Keratinocyte (primary cell): ENCODE results near the gene TNS1. TPM values are rescaled to one million over a fixed set of nuclear protein-coding genes. Genes with fewer than 3 reads are reported as not detected.

Experiments used
- DNase-seq: peaks from one replicate; pipeline ENCODE4 v3.0.0-alpha.2; 2011; ENCODE audit warnings: low read depth, missing footprints, low spot score
- FAIRE-seq: peaks from 2 replicates; lab custom pipeline; 2011; peaks lifted over from hg19 to GRCh38; lab: Jason Lieb, UNC
- H2AFZ ChIP-seq: 2 replicates; pipeline ENCODE4 v1.6.0; 2012; ENCODE audit warnings: low read length, control low read depth, inconsistent platforms; ENCODE audit not compliant: control insufficient read depth
- H3K27ac ChIP-seq: 2 replicates; pipeline ENCODE4 v1.5.1; 2011; ENCODE audit warnings: low read length; ENCODE audit not compliant: control insufficient read depth, insufficient read depth
- H3K27me3 ChIP-seq: 3 replicates; pipeline ENCODE4 v1.6.0; 2011; ENCODE audit warnings: low read length; ENCODE audit not compliant: control insufficient read depth, insufficient read depth; ENCODE audit errors: extremely low read depth
- H3K36me3 ChIP-seq, 2 experiments: 2 replicates in 1 of 2; 3 replicates in 1 of 2; pipeline ENCODE4 v1.5.1; 2011; ENCODE audit warnings: low read length in 2 of 2, mild to moderate bottlenecking in 1 of 2; ENCODE audit not compliant: control insufficient read depth in 2 of 2, insufficient read depth in 2 of 2; ENCODE audit errors: extremely low read depth in 1 of 2
- H3K4me1 ChIP-seq: 3 replicates; pipeline ENCODE4 v1.5.1; 2011; ENCODE audit warnings: low read length; ENCODE audit not compliant: control insufficient read depth, insufficient read depth; ENCODE audit errors: extremely low read depth
- H3K4me2 ChIP-seq: 3 replicates; pipeline ENCODE4 v1.6.0; 2011; ENCODE audit warnings: low read depth, low read length; ENCODE audit not compliant: control insufficient read depth, insufficient read depth; ENCODE audit errors: extremely low read depth
- H3K4me3 ChIP-seq, 3 experiments: fragments of 200-600 bp in 1 of 3; sonication (generic) in 1 of 3; 2 replicates in 2 of 3; 3 replicates in 1 of 3; pipeline ENCODE4 v1.5.1; 2011 to 2016; ENCODE audit warnings: low read length in 3 of 3, mild to moderate bottlenecking in 3 of 3, control low read depth in 2 of 3, inconsistent platforms in 1 of 3, low read depth in 1 of 3, mixed read lengths in 1 of 3, mixed run types in 1 of 3, moderate library complexity in 1 of 3; ENCODE audit not compliant: control insufficient read depth in 2 of 3, insufficient read depth in 2 of 3; ENCODE audit errors: extremely low read depth in 1 of 3
- H3K79me2 ChIP-seq: 2 replicates; pipeline ENCODE4 v1.6.0; 2012; ENCODE audit warnings: low read length; ENCODE audit not compliant: control insufficient read depth, insufficient read depth
- H3K9ac ChIP-seq: 3 replicates; pipeline ENCODE4 v1.6.0; 2011; ENCODE audit warnings: low read length; ENCODE audit not compliant: control insufficient read depth, insufficient read depth; ENCODE audit errors: extremely low read depth
- H3K9me1 ChIP-seq: 3 replicates; pipeline ENCODE4 v1.6.0; 2011; ENCODE audit warnings: low read length; ENCODE audit not compliant: control insufficient read depth, insufficient read depth; ENCODE audit errors: extremely low read depth
- H3K9me3 ChIP-seq: 2 replicates; pipeline ENCODE4 v1.5.1; 2012; ENCODE audit warnings: low read depth, low read length; ENCODE audit not compliant: control insufficient read depth
- H4K20me1 ChIP-seq: 3 replicates; pipeline ENCODE4 v1.6.0; 2011; ENCODE audit warnings: low read length; ENCODE audit not compliant: control insufficient read depth, insufficient read depth; ENCODE audit errors: extremely low read depth
- EZH2 ChIP-seq: IDR thresholded peaks from one replicate; pipeline ENCODE4 v1.6.1; 2012; ENCODE audit warnings: inconsistent platforms, mild to moderate bottlenecking, low read length, moderate library complexity
- dilution Hi-C: fragments of 300-500 bp; cut with MboI; formaldehyde crosslinking; loops from one replicate; pipeline ENCODE4 v1.7.0; 2020; ENCODE audit warnings: low sequenced_read_pairs; ENCODE audit not compliant: extremely low pct_ligation_motif_present
- polyA plus RNA-seq, 5 experiments: library from polyadenylated mRNA; depleted of rRNA in 3 of 5; stranded (reverse) in 3 of 5; stranded (forward) in 1 of 5; unstranded in 1 of 5; fragments of >200 nt; gene quantifications; 1 replicate in 1 of 5; 2 replicates in 3 of 5; 3 replicates in 1 of 5; pipeline versions ENCODE4 v1.2.1 to v1.2.3, GENCODE V29; 2011 to 2012; ENCODE audit warnings: missing spikeins in 2 of 5, low read depth in 1 of 5, low replicate concordance in 1 of 5
- TF ChIP-seq, protein P1 (sequence below), 3 experiments: IDR thresholded peaks in 1 of 3; conservative IDR thresholded peaks in 1 of 3; optimal IDR thresholded peaks in 1 of 3; 2 replicates in 2 of 3; 3 replicates in 1 of 3; pipeline versions ENCODE3 to v1.5.1; 2011; ENCODE audit warnings: low read length in 3 of 3, mild to moderate bottlenecking in 3 of 3, moderate library complexity in 2 of 3, control low read depth in 1 of 3, inconsistent platforms in 1 of 3; ENCODE audit not compliant: insufficient read depth in 2 of 3; ENCODE audit errors: extremely low read depth in 1 of 3

Gene TNS1
- polyA plus RNA-seq, 1 donor (not counting 4 experiments of a cell fraction or from before 2014, with no cell fraction given) = 2.5 TPM

DNA sequence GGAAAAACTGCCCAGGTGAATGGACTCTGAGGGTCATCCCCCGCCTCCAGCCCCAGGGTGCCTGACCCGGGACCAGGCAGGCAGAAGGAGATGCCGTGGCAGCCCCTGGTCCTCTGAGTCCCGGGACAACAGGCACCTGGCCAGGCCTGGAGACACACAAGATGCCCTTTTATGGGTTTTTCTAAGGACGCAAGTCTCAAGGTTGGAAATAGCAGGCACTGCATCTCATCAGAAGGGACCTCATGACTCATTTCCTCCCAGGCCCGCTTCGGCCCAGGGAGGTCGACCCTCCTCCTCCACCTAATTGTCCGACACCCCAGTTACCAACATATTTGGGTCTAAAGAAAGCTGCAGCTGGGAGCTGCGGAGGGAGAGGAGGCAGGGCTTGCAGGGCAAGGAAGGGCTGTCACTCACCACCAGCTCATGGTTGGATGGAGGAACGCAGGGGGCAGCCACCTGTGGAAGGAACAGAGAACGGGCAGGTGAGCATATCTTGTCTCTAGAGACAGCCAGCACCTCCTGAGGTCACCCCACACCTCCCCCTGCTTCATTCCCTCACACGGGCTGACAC lies 82.9 kb downstream of the TNS1 start:
- Histone ChIP-seq H3K4me2 (no peak overlapping the region), H2AFZ (no peak overlapping the region), H3K36me3 (no peaks in the 10 kb centered on the region), H3K4me1 (no peaks in the 10 kb centered on the region), H3K9me1 (no peaks in the 10 kb centered on the region), H3K9ac (no peak overlapping the region), H3K27ac (no peak overlapping the region), H3K79me2 (no peaks in the 10 kb centered on the region), H3K9me3 (no peaks in the 10 kb centered on the region), H3K4me3 (no peak overlapping the region), H3K27me3 (peaks cover 54% of the 10 kb centered on the region), H4K20me1 (no peaks in the 10 kb centered on the region)
- dilution Hi-C loops = no loop called here
- no peak for TF ChIP-seq EZH2
- TF ChIP-seq, protein P1, sequence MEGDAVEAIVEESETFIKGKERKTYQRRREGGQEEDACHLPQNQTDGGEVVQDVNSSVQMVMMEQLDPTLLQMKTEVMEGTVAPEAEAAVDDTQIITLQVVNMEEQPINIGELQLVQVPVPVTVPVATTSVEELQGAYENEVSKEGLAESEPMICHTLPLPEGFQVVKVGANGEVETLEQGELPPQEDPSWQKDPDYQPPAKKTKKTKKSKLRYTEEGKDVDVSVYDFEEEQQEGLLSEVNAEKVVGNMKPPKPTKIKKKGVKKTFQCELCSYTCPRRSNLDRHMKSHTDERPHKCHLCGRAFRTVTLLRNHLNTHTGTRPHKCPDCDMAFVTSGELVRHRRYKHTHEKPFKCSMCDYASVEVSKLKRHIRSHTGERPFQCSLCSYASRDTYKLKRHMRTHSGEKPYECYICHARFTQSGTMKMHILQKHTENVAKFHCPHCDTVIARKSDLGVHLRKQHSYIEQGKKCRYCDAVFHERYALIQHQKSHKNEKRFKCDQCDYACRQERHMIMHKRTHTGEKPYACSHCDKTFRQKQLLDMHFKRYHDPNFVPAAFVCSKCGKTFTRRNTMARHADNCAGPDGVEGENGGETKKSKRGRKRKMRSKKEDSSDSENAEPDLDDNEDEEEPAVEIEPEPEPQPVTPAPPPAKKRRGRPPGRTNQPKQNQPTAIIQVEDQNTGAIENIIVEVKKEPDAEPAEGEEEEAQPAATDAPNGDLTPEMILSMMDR (optimal IDR thresholded peaks at IDR 0.05 in 1 of 3, IDR thresholded peaks at IDR 0.05 in 1 of 3, conservative IDR thresholded peaks at IDR 0.05 in 1 of 3; ENCODE audit: extremely low read depth in 1 of 3, insufficient read depth in 2 of 3, low read length in 3 of 3) = no peak
- FAIRE-seq (no peak), DNase-seq (no peak)

DNA sequence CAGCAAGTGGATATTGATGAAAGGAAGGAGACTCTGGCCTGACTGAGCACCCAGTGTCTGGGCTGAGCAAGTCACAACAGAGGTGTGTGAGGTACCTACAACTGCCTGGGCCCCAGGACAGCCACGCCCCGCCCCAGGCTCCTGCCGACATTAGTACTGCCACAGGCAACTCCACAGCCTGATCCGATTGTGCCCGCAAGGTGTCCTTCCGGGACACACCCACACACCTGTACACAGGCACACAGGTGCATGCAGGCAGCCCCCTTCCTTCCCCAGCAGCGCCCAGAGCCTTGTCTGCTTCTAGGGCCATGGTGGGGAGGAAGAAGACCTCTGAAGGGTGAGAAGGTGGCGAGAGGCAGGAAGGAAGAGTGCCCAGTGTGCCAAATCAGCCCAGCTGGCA lies 83.6 kb downstream of the TNS1 start:
- no peaks in the 10 kb centered on the region for H3K36me3 ChIP-seq
- TF ChIP-seq, protein P1 (optimal IDR thresholded peaks at IDR 0.05 in 1 of 3, IDR thresholded peaks at IDR 0.05 in 1 of 3, conservative IDR thresholded peaks at IDR 0.05 in 1 of 3; ENCODE audit: extremely low read depth in 1 of 3, insufficient read depth in 2 of 3, low read length in 3 of 3) = no peak
- no peak for TF ChIP-seq EZH2
- H3K4me2 ChIP-seq = no peak overlapping the region
- no peaks in the 10 kb centered on the region for H3K79me2 ChIP-seq
- no peak overlapping the region for H3K9ac ChIP-seq
- H3K9me1 ChIP-seq = no peaks in the 10 kb centered on the region
- no peak overlapping the region for H3K4me3 ChIP-seq
- no peaks in the 10 kb centered on the region for H3K9me3 ChIP-seq
- dilution Hi-C loops = no loop called here
- no peak for DNase-seq
- peaks cover 54% of the 10 kb centered on the region for H3K27me3 ChIP-seq
- no peak for FAIRE-seq
- H2AFZ ChIP-seq = no peak overlapping the region
- no peaks in the 10 kb centered on the region for H3K4me1 ChIP-seq
- H3K27ac ChIP-seq = no peak overlapping the region
- no peaks in the 10 kb centered on the region for H4K20me1 ChIP-seq
